Measurements from ENCODE around the gene TMPO.

DNA sequence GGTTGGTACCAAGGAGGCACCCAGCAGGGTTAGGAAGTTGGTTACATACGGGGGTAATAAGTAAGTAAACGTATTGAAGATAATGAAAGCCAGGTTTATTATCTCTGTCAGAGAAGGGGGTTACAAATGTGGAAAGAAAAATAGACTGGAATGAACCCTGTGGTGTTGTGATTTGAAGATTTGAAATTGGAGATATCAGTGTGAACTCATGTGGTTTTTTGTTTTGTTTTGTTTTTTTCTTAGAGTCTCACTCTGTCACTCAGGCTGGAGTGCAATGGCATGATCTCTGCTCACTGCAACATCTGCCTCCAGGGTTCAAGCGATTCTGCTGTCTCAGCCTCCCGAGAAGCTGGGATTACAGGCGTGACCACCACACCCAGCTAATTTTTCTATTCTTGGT lies 64.0 kb downstream of the TMPO start:
- TF ChIP-seq, protein P1, sequence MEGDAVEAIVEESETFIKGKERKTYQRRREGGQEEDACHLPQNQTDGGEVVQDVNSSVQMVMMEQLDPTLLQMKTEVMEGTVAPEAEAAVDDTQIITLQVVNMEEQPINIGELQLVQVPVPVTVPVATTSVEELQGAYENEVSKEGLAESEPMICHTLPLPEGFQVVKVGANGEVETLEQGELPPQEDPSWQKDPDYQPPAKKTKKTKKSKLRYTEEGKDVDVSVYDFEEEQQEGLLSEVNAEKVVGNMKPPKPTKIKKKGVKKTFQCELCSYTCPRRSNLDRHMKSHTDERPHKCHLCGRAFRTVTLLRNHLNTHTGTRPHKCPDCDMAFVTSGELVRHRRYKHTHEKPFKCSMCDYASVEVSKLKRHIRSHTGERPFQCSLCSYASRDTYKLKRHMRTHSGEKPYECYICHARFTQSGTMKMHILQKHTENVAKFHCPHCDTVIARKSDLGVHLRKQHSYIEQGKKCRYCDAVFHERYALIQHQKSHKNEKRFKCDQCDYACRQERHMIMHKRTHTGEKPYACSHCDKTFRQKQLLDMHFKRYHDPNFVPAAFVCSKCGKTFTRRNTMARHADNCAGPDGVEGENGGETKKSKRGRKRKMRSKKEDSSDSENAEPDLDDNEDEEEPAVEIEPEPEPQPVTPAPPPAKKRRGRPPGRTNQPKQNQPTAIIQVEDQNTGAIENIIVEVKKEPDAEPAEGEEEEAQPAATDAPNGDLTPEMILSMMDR (conservative IDR thresholded peaks at IDR 0.05; ENCODE audit: low read depth, low read length) = no peak
- TF ChIP-seq RFX5 (IDR thresholded peaks at IDR 0.05; ENCODE audit: low read depth, low read length) = no peak
- no peak for TF ChIP-seq POLR2A (IDR thresholded peaks at IDR 0.05; ENCODE audit: low read depth, low read length)
- no peak for TF ChIP-seq MAZ (IDR thresholded peaks at IDR 0.05; ENCODE audit: borderline replicate concordance, low read depth, low read length)
- TF ChIP-seq, protein P2, sequence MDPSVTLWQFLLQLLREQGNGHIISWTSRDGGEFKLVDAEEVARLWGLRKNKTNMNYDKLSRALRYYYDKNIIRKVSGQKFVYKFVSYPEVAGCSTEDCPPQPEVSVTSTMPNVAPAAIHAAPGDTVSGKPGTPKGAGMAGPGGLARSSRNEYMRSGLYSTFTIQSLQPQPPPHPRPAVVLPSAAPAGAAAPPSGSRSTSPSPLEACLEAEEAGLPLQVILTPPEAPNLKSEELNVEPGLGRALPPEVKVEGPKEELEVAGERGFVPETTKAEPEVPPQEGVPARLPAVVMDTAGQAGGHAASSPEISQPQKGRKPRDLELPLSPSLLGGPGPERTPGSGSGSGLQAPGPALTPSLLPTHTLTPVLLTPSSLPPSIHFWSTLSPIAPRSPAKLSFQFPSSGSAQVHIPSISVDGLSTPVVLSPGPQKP (IDR thresholded peaks at IDR 0.05; ENCODE audit: borderline replicate concordance, low read depth, low read length) = no peak
- no peak for TF ChIP-seq MXI1 (IDR thresholded peaks at IDR 0.05; ENCODE audit: borderline replicate concordance, low read depth, low read length)
- TF ChIP-seq MAFK (IDR thresholded peaks at IDR 0.05; ENCODE audit: low read depth, low read length) = no peak
- no peak for TF ChIP-seq RCOR1 (IDR thresholded peaks at IDR 0.05; ENCODE audit: insufficient replicate concordance, low read length)
- no peak for TF ChIP-seq CEBPB (IDR thresholded peaks at IDR 0.05; ENCODE audit: low read depth, low read length)
- no peak for TF ChIP-seq BHLHE40 (IDR thresholded peaks at IDR 0.05; ENCODE audit: low read depth, low read length)
- TF ChIP-seq SMC3 (IDR thresholded peaks at IDR 0.05; ENCODE audit: low read depth, low read length) = no peak
- no peak for TF ChIP-seq FOS (IDR thresholded peaks at IDR 0.05; ENCODE audit: low read depth, low read length)
- TF ChIP-seq RAD21 (IDR thresholded peaks at IDR 0.05; ENCODE audit: low read length) = no peak
- TF ChIP-seq, protein P3, sequence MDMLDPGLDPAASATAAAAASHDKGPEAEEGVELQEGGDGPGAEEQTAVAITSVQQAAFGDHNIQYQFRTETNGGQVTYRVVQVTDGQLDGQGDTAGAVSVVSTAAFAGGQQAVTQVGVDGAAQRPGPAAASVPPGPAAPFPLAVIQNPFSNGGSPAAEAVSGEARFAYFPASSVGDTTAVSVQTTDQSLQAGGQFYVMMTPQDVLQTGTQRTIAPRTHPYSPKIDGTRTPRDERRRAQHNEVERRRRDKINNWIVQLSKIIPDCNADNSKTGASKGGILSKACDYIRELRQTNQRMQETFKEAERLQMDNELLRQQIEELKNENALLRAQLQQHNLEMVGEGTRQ (IDR thresholded peaks at IDR 0.05; ENCODE audit: low read depth, low read length) = no peak
